Hepatocyte (in vitro differentiated cells): ENCODE results near the gene KAT2B. TPM values are rescaled to one million over a fixed set of nuclear protein-coding genes. Genes with fewer than 3 reads are reported as not detected.
A peak's percentile ranks its signal among the peaks of the same experiment; 100 is the strongest.

Source experiments
- DNase-seq: peaks from one replicate; pipeline ENCODE4 v3.0.0-alpha.2; 2016; ENCODE audit warnings: low spot score
- H2AFZ ChIP-seq: fragments of 200-600 bp; sonication (generic); 2 replicates; pipeline ENCODE4 v1.6.0; 2016; ENCODE audit warnings: antibody characterized with exemption, mild to moderate bottlenecking
- H3K27ac ChIP-seq: fragments of 200-600 bp; sonication (generic); 2 replicates; pipeline ENCODE4 v1.5.1; 2016; ENCODE audit warnings: mild to moderate bottlenecking
- H3K27me3 ChIP-seq: fragments of 200-600 bp; sonication (generic); 2 replicates; pipeline ENCODE4 v1.6.1; 2016
- H3K36me3 ChIP-seq: fragments of 200-600 bp; sonication (generic); replicated peaks from 2 replicates; pipeline ENCODE4 v1.5.1; 2016; ENCODE audit warnings: low read depth; ENCODE audit not compliant: insufficient read depth
- H3K4me1 ChIP-seq: fragments of 200-600 bp; sonication (generic); 2 replicates; pipeline ENCODE4 v1.5.1; 2016; ENCODE audit warnings: mild to moderate bottlenecking, moderate library complexity; ENCODE audit not compliant: insufficient read depth
- H3K4me2 ChIP-seq: fragments of 200-600 bp; sonication (generic); 2 replicates; pipeline ENCODE4 v1.6.0; 2016
- H3K4me3 ChIP-seq: fragments of 200-600 bp; sonication (generic); 2 replicates; pipeline ENCODE4 v1.5.1; 2016; ENCODE audit warnings: mild to moderate bottlenecking
- H3K79me2 ChIP-seq: fragments of 200-600 bp; sonication (generic); 2 replicates; pipeline ENCODE4 v1.6.0; 2017; ENCODE audit warnings: mild to moderate bottlenecking
- H3K9me2 ChIP-seq: fragments of 200-600 bp; sonication (generic); replicated peaks from 2 replicates; pipeline ENCODE4 v1.6.0; 2017; ENCODE audit warnings: mild to moderate bottlenecking; ENCODE audit not compliant: insufficient read depth
- H3K9me3 ChIP-seq: fragments of 200-600 bp; sonication (generic); 2 replicates; pipeline ENCODE4 v1.5.1; 2016; ENCODE audit warnings: low read depth, mild to moderate bottlenecking
- H4K20me1 ChIP-seq: fragments of 200-600 bp; sonication (generic); 2 replicates; pipeline ENCODE4 v1.6.0; 2016; ENCODE audit warnings: mild to moderate bottlenecking; ENCODE audit not compliant: insufficient read depth, poor library complexity, severe bottlenecking
- CTCF ChIP-seq: fragments of 200-600 bp; sonication (generic); IDR thresholded peaks from 2 replicates; pipeline ENCODE4 v1.5.1; 2016; ENCODE audit warnings: antibody characterized with exemption, mild to moderate bottlenecking; ENCODE audit not compliant: poor library complexity
- EZH2 ChIP-seq: fragments of 200-600 bp; sonication (generic); IDR thresholded peaks from 2 replicates; pipeline ENCODE4 v1.6.1; 2016; ENCODE audit warnings: antibody characterized with exemption, mild to moderate bottlenecking, borderline replicate concordance
- EZH2phosphoT487 ChIP-seq: fragments of 200-600 bp; sonication (generic); IDR thresholded peaks from one replicate; pipeline ENCODE4 v1.6.1; 2018; ENCODE audit warnings: antibody characterized with exemption, mild to moderate bottlenecking, low read depth, moderate library complexity; ENCODE audit not compliant: unreplicated experiment, severe bottlenecking
- WGBS: methylation state at CpG from one replicate; pipeline ENCODE4 v1.1.6; 2016; ENCODE audit warnings: low lambda C conversion rate; ENCODE audit errors: missing lambda C conversion rate; 5-methylcytosine and 5-hydroxymethylcytosine counted together
- polyA plus RNA-seq: library from polyadenylated mRNA; unstranded; fragments of >200 nt; fragmentation: Nextera tagmentation; extraction: Ambion mirVana; gene quantifications from 2 replicates; pipeline ENCODE4 v1.2.1, GENCODE V29; 2016
- total RNA-seq: library from RNA; depleted of rRNA; stranded (reverse); fragments of >200 nt; gene quantifications from 2 replicates; pipeline ENCODE4 v1.2.3, GENCODE V29; 2014

Gene KAT2B
- total and polyA plus RNA-seq, 2 experiments from 2014 or later, result 11.7 to 13.3 TPM

- no peak overlapping the region for H3K27ac ChIP-seq
- no peak overlapping the region for H3K4me2 ChIP-seq
- no peaks in the 10 kb centered on the region for H3K79me2 ChIP-seq
- H3K9me2 ChIP-seq, result no peaks in the 10 kb centered on the region
- H3K4me3 ChIP-seq, result no peak overlapping the region
- H3K36me3 ChIP-seq, result no peaks in the 10 kb centered on the region
- H3K27me3 ChIP-seq, result no peaks in the 10 kb centered on the region
- H3K4me1 ChIP-seq, result no peaks in the 10 kb centered on the region
- 97% methylated on average over 2 of the region's 2 CpGs for WGBS
- H3K9me3 ChIP-seq, result no peaks in the 10 kb centered on the region
- H4K20me1 ChIP-seq, result no peaks in the 10 kb centered on the region
- TF ChIP-seq EZH2phosphoT487 (no peak), EZH2 (no peak), CTCF (no peak)
- no peak for DNase-seq
- no peak overlapping the region for H2AFZ ChIP-seq
These were observed 88.1 kb downstream of the KAT2B start for GRCh38 chr3:20128358-20128757.

GRCh38 chr3:20130106-20130505 lies 89.9 kb downstream of the KAT2B start:
- no peaks in the 10 kb centered on the region for H3K36me3 ChIP-seq
- no peaks in the 10 kb centered on the region for H3K9me2 ChIP-seq
- H3K27ac ChIP-seq, result no peak overlapping the region
- no peak for DNase-seq
- TF ChIP-seq EZH2phosphoT487 (no peak), EZH2 (no peak), CTCF (peak; percentile 16)
- no peak overlapping the region for H3K4me3 ChIP-seq
- no peaks in the 10 kb centered on the region for H3K27me3 ChIP-seq
- H3K9me3 ChIP-seq, result no peaks in the 10 kb centered on the region
- 80% methylated on average over 7 of the region's 7 CpGs for WGBS
- no peaks in the 10 kb centered on the region for H4K20me1 ChIP-seq
- H3K4me1 ChIP-seq, result no peaks in the 10 kb centered on the region
- H2AFZ ChIP-seq, result no peak overlapping the region
- H3K4me2 ChIP-seq, result no peak overlapping the region
- H3K79me2 ChIP-seq, result no peaks in the 10 kb centered on the region

- TF ChIP-seq EZH2, result no peak
- no peak for TF ChIP-seq CTCF
- TF ChIP-seq EZH2phosphoT487, result no peak
These were observed 96.0 kb downstream of the KAT2B start for GRCh38 chr3:20136231-20136630.

GRCh38 chr3:20137647-20138046 lies 97.4 kb downstream of the KAT2B start:
- Histone ChIP-seq H3K27me3 (no peaks in the 10 kb centered on the region), H3K4me1 (no peaks in the 10 kb centered on the region), H3K79me2 (no peaks in the 10 kb centered on the region), H3K9me2 (no peaks in the 10 kb centered on the region), H4K20me1 (no peaks in the 10 kb centered on the region), H3K9me3 (no peaks in the 10 kb centered on the region), H3K36me3 (no peaks in the 10 kb centered on the region), H2AFZ (no peak overlapping the region), H3K4me2 (no peak overlapping the region), H3K4me3 (no peak overlapping the region), H3K27ac (no peak overlapping the region)
- TF ChIP-seq EZH2, result no peak
- TF ChIP-seq CTCF, result no peak
- no peak for TF ChIP-seq EZH2phosphoT487
- 57% methylated on average over 4 of the region's 4 CpGs for whole genome bisulfite sequencing
- no peak for DNase-seq

More at GRCh38 chr3:20136231-20136630, 96.0 kb downstream of the KAT2B start:
- Histone ChIP-seq H3K27me3 (no peaks in the 10 kb centered on the region), H3K9me3 (no peaks in the 10 kb centered on the region), H3K9me2 (no peaks in the 10 kb centered on the region), H3K4me2 (no peak overlapping the region), H3K4me3 (no peak overlapping the region), H3K36me3 (no peaks in the 10 kb centered on the region), H4K20me1 (no peaks in the 10 kb centered on the region), H3K79me2 (no peaks in the 10 kb centered on the region), H3K27ac (no peak overlapping the region), H3K4me1 (no peaks in the 10 kb centered on the region), H2AFZ (no peak overlapping the region)
- WGBS, result 85% methylated on average over 1 of the region's 1 CpG
- DNase-seq, result no peak
